Measurements from ENCODE around the gene TBC1D5. TPM values are rescaled to one million over a fixed set of nuclear protein-coding genes. Genes with fewer than 3 reads are reported as not detected.
"Not testable (repeated sequence)": the region's sequence is repeated elsewhere in the genome, so short reads cannot be mapped to it uniquely, and the experiment has no call there.

Gene TBC1D5
- total and polyA plus RNA-seq, 10 donors: 6.4 to 140 (median 97.1) TPM

DNA sequence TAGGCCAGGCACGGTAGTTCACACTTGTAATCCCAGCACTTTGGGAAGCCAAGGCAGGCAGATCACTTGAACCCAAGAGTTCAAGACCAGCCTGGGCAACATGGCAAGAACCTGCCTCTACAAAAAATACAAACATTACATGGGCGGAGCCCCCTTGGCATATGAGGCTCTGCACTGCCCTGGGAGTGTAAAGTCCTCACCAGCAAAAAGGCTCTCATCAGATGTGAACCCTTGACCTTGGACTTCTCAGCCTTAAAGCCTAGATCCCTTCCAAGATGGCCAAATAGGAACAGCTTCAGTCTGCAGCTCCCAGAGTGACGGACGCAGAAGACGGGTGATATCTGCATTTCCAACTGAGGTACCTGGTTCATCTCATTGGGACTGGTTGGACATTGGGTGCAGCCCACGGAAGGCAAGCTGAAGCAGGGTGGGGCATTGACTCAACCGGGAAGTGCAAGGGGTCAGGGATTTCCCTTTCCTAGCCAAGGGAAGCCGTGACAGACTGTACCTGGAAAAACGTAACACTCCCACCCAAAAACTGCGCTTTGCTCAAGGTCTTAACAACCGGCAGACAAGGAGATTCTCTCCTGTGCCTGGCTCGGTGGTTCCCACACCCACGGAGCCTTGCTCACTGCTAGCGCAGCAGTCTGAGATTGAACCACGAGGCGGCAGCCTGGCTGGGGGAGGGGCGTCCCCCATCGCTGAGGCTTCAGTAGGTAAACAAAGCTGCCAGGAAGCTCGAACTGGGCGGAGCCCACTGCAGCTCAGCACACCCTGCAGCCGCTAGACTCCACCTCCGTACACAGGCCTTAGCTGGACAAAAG is 49.4 kb downstream of the TBC1D5 start:
- H3K27ac ChIP-seq; intact Hi-C loops (cut with DNase I; ENCODE audit: low total_unique reads); H3K4me3 ChIP-seq; H3K9me3 ChIP-seq; H3K27me3 ChIP-seq (replicated peaks in 1 of 7); H3K4me1 ChIP-seq: not testable (repeated sequence)
- peak in 1 of 3 donors; percentile 29 for TF ChIP-seq POLR2AphosphoS5 (IDR thresholded peaks at IDR 0.05)
- H3K36me3 ChIP-seq: peaks cover 0 to 17% (median 5%) of the 10 kb centered on the region in 6 donors
- DNase-seq: peak; percentile 75
- 83 to 93% (median 90%) methylated on average over 18 to 22 of the region's 22 CpGs for WGBS, 5 donors

DNA sequence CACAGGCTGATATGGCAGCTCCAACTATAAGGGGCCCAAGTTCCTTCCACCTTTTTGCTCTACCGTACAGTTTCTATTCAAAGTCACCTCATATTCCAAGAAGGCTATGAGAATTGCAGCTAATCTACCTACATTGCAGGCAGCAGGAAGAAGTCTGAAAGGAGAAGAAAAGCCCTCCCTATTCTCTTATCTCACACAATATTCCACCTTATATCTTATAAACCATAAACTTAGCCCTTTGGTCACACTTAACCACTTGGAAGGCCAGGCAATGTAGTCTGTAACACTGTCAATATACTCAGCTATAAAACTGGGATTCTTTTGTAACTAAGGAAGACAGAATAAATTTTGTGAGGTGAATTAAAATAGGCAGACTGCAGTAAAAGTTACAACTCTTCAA is 54.9 kb downstream of the TBC1D5 start:
- intact Hi-C loops (cut with DNase I; ENCODE audit: low total_unique reads): no loop called here
- no peak for DNase-seq
- H3K36me3 ChIP-seq: peaks cover 0 to 1% (median 0%) of the 10 kb centered on the region in 6 donors
- TF ChIP-seq, protein P1, sequence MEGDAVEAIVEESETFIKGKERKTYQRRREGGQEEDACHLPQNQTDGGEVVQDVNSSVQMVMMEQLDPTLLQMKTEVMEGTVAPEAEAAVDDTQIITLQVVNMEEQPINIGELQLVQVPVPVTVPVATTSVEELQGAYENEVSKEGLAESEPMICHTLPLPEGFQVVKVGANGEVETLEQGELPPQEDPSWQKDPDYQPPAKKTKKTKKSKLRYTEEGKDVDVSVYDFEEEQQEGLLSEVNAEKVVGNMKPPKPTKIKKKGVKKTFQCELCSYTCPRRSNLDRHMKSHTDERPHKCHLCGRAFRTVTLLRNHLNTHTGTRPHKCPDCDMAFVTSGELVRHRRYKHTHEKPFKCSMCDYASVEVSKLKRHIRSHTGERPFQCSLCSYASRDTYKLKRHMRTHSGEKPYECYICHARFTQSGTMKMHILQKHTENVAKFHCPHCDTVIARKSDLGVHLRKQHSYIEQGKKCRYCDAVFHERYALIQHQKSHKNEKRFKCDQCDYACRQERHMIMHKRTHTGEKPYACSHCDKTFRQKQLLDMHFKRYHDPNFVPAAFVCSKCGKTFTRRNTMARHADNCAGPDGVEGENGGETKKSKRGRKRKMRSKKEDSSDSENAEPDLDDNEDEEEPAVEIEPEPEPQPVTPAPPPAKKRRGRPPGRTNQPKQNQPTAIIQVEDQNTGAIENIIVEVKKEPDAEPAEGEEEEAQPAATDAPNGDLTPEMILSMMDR (IDR thresholded peaks at IDR 0.05 in 8 of 11, conservative IDR thresholded peaks at IDR 0.05 in 3 of 11): no peak
- TF ChIP-seq POLR2A (IDR thresholded peaks at IDR 0.05) (no peak), POLR2AphosphoS5 (IDR thresholded peaks at IDR 0.05) (no peak)
- no peaks in the 10 kb centered on the region for H3K9me3 ChIP-seq
- no peak overlapping the region for H3K27ac ChIP-seq
- 75 to 100% (median 88%) methylated on average over 1 of the region's 1 CpG for WGBS, 5 donors
- H3K27me3 ChIP-seq (replicated peaks in 1 of 7): no peaks in the 10 kb centered on the region
- no peak overlapping the region for H3K4me3 ChIP-seq
- peaks cover 0 to 6% (median 2%) of the 10 kb centered on the region in 6 donors for H3K4me1 ChIP-seq

DNA sequence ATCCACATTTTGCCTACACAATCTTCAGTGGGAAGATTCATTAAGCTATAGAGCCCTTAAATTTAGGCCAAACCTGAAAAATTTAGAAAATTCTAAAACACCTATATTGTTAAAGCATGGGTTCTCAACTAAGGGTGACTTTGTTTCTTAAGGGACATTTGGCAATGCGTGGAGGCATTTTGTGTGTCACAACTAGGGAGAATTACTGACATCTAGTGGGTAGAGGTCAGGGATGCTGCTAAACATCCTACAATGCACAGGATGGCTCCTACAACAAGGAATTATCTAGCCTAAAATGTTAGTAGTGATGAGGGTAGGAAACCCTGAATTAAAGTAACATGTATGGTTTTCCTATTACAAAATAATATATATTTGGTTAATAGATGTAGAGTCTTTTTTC is 55.8 kb downstream of the TBC1D5 start:
- peaks cover 0 to 6% (median 2%) of the 10 kb centered on the region in 6 donors for H3K4me1 ChIP-seq
- WGBS, 5 donors: 81 to 88% (median 85%) methylated on average over 1 of the region's 1 CpG
- intact Hi-C loops (cut with DNase I; ENCODE audit: low total_unique reads): no loop called here
- no peaks in the 10 kb centered on the region for H3K27me3 ChIP-seq (replicated peaks in 1 of 7)
- DNase-seq: no peak
- H3K36me3 ChIP-seq: no peaks in the 10 kb centered on the region
- no peak overlapping the region for H3K4me3 ChIP-seq
- no peak overlapping the region for H3K27ac ChIP-seq
- H3K9me3 ChIP-seq: no peaks in the 10 kb centered on the region
- TF ChIP-seq POLR2AphosphoS5 (IDR thresholded peaks at IDR 0.05) (no peak), POLR2A (IDR thresholded peaks at IDR 0.05) (no peak)
- TF ChIP-seq, protein P1 (IDR thresholded peaks at IDR 0.05 in 8 of 11, conservative IDR thresholded peaks at IDR 0.05 in 3 of 11): peak in 1 of 11 experiments; percentile 12

DNA sequence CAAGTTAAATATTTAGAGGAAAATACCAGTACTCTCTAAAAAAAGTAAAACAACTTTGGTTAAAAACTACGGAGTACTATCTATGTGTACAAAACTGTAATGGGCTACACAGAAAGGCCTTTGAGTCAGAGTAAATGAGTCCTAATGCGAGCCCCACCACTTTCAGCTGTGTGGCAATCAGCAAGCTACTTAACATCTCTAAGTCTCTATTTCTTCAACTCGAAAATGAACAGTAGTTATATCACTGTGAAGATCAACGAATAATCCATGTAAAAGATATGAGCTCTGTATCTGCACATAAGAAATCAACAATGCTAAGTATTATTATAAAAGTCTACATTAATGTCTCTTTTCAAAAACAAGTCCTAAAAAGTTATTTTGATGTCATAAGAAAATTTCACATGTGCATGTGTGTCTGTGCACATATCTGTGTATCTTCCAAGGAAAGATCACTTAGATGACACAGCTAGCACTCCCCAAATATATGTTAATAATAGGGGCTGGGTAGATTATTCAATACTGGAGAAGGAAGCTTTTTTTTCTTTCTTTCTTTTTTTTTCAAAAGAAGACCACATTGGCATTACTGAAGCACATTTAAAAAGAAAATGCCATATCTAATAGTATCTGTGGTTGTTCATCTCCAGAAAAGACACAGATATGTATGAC is 58.8 kb downstream of the TBC1D5 start:
- Histone ChIP-seq H3K4me3 (no peak overlapping the region), H3K9me3 (no peaks in the 10 kb centered on the region), H3K27me3 (replicated peaks in 1 of 7) (no peaks in the 10 kb centered on the region), H3K27ac (no peak overlapping the region), H3K36me3 (no peaks in the 10 kb centered on the region), H3K4me1 (peaks cover 0 to 6% (median 2%) of the 10 kb centered on the region in 6 donors)
- intact Hi-C loops (cut with DNase I; ENCODE audit: low total_unique reads): no loop called here
- no peak for DNase-seq
- WGBS, 5 donors: 85 to 96% (median 92%) methylated on average over 4 of the region's 4 CpGs
- no peak for TF ChIP-seq POLR2AphosphoS5 (IDR thresholded peaks at IDR 0.05)

DNA sequence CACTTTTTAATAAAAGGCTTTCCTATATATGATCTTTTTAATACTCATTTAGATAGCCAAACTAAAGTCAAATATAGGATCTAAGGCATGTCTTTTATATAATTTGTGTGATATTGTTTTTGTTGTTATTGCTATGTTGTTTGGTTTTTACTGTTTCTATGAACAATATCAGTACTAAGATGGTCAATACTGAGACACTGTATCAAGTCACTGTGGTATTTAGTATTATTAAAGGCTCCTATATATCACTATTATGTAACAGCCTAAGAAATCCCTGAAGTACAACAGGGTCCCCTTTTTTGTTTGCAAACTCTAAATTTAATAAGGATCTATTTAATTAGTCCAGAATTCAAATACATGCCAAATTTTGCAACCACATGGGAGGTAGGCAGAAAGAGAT is 61.9 kb downstream of the TBC1D5 start:
- peaks cover 0 to 6% (median 2%) of the 10 kb centered on the region in 6 donors for H3K4me1 ChIP-seq
- H3K9me3 ChIP-seq: no peaks in the 10 kb centered on the region
- H3K27me3 ChIP-seq (replicated peaks in 1 of 7): no peaks in the 10 kb centered on the region
- TF ChIP-seq POLR2AphosphoS5 (IDR thresholded peaks at IDR 0.05) (no peak), POLR2A (IDR thresholded peaks at IDR 0.05) (no peak)
- TF ChIP-seq, protein P1 (IDR thresholded peaks at IDR 0.05 in 8 of 11, conservative IDR thresholded peaks at IDR 0.05 in 3 of 11): no peak
- H3K4me3 ChIP-seq: no peak overlapping the region
- H3K27ac ChIP-seq: no peak overlapping the region
- no peaks in the 10 kb centered on the region for H3K36me3 ChIP-seq
- intact Hi-C loops (cut with DNase I; ENCODE audit: low total_unique reads): no loop called here
- DNase-seq: no peak
